Smooth muscle cell (in vitro differentiated cells): ENCODE measurements around the gene FBN3. TPM values are rescaled to one million over a fixed set of nuclear protein-coding genes. Genes with fewer than 3 reads are reported as not detected.

Experiments used
- DNase-seq: peaks from one replicate; lab custom pipeline; 2025; ENCODE audit not compliant: unreplicated experiment; lab: John Stamatoyannopoulos, UW
- H2AFZ ChIP-seq: fragments of 200-600 bp; sonication (generic); 2 replicates; pipeline ENCODE4 v1.6.0; 2016; ENCODE audit warnings: antibody characterized with exemption, low read depth, mild to moderate bottlenecking
- H3F3A ChIP-seq: fragments of 200-600 bp; sonication (generic); 2 replicates; pipeline ENCODE4 v1.6.0; 2017; ENCODE audit warnings: antibody characterized with exemption, low read depth
- H3K27ac ChIP-seq: fragments of 200-600 bp; sonication (generic); 2 replicates; pipeline ENCODE4 v1.5.1; 2016; ENCODE audit warnings: low read depth, mild to moderate bottlenecking
- H3K27me3 ChIP-seq: fragments of 200-600 bp; sonication (generic); 2 replicates; pipeline ENCODE4 v1.6.1; 2016; ENCODE audit warnings: low read depth, mild to moderate bottlenecking
- H3K36me3 ChIP-seq: fragments of 200-600 bp; sonication (generic); 2 replicates; pipeline ENCODE4 v1.5.1; 2016; ENCODE audit warnings: low read depth
- H3K4me1 ChIP-seq: fragments of 200-600 bp; sonication (generic); 2 replicates; pipeline ENCODE4 v1.5.1; 2016; ENCODE audit warnings: low read depth
- H3K4me2 ChIP-seq: fragments of 200-600 bp; sonication (generic); 2 replicates; pipeline ENCODE4 v1.6.0; 2016; ENCODE audit warnings: mild to moderate bottlenecking
- H3K4me3 ChIP-seq: fragments of 200-600 bp; sonication (generic); 2 replicates; pipeline ENCODE4 v1.5.1; 2016; ENCODE audit warnings: mild to moderate bottlenecking
- H3K79me2 ChIP-seq: fragments of 200-600 bp; sonication (generic); 2 replicates; pipeline ENCODE4 v1.6.0; 2016; ENCODE audit warnings: low read depth, mild to moderate bottlenecking
- H3K9ac ChIP-seq: fragments of 200-600 bp; sonication (generic); 2 replicates; pipeline ENCODE4 v1.6.0; 2016; ENCODE audit warnings: low read depth
- H3K9me3 ChIP-seq: fragments of 200-600 bp; sonication (generic); replicated peaks from 2 replicates; pipeline ENCODE4 v1.5.1; 2016; ENCODE audit warnings: low read depth
- H4K20me1 ChIP-seq: fragments of 200-600 bp; sonication (generic); 2 replicates; pipeline ENCODE4 v1.6.0; 2016; ENCODE audit warnings: low read depth
- WGBS: methylation state at CpG from one replicate; pipeline ENCODE4 v1.1.7; 2016; ENCODE audit warnings: low lambda C conversion rate; 5-methylcytosine and 5-hydroxymethylcytosine counted together
- polyA plus RNA-seq: library from polyadenylated mRNA; unstranded; fragments of >200 nt; fragmentation: Nextera tagmentation; extraction: Ambion mirVana; gene quantifications from 2 replicates; pipeline ENCODE4 v1.2.1, GENCODE V29; 2016
- total RNA-seq: library from RNA; depleted of rRNA; stranded (reverse); fragments of >200 nt; gene quantifications from 2 replicates; pipeline ENCODE4 v1.2.3, GENCODE V29; 2014
- TF ChIP-seq, protein P1 (sequence below): fragments of 200-600 bp; sonication (generic); IDR thresholded peaks from 2 replicates; pipeline ENCODE4 v1.5.1; 2017; ENCODE audit warnings: borderline replicate concordance, mild to moderate bottlenecking, antibody characterized with exemption; ENCODE audit not compliant: insufficient read depth, poor library complexity, severe bottlenecking

Gene FBN3
- total and polyA plus RNA-seq, 2 experiments from 2014 or later: not detected

DNA sequence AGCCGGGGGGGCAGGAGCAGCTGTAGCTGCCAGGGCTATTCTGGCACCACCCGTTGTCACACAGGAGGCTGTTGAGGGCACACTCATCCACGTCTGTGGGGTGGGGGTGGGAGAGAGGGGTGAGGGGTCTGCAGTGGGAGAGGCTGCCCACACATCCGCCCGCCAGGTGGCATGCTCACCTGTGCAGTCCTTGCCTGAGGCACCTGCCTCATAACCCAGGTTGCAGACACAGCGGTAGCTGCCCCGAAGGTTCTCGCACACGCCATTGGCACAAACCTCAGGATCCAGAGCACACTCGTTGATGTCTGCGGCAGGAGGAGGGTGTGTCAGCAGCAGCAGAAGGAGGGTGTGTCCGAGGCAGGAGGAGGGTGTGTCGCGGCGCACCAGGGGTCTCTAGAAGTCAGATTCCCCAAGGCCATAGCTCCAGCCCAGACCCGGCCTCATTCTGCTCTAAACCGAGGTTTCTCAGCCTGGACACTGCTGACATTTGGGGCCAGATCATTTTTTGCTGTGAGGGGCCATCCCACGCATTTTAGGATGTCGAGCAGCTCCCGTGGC is 20.3 kb downstream of the FBN3 start:
- WGBS: 95% methylated on average over 18 of the region's 20 CpGs
- TF ChIP-seq, protein P1, sequence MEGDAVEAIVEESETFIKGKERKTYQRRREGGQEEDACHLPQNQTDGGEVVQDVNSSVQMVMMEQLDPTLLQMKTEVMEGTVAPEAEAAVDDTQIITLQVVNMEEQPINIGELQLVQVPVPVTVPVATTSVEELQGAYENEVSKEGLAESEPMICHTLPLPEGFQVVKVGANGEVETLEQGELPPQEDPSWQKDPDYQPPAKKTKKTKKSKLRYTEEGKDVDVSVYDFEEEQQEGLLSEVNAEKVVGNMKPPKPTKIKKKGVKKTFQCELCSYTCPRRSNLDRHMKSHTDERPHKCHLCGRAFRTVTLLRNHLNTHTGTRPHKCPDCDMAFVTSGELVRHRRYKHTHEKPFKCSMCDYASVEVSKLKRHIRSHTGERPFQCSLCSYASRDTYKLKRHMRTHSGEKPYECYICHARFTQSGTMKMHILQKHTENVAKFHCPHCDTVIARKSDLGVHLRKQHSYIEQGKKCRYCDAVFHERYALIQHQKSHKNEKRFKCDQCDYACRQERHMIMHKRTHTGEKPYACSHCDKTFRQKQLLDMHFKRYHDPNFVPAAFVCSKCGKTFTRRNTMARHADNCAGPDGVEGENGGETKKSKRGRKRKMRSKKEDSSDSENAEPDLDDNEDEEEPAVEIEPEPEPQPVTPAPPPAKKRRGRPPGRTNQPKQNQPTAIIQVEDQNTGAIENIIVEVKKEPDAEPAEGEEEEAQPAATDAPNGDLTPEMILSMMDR: no peak
- no peak for DNase-seq
- no peaks in the 10 kb centered on the region for H3K36me3 ChIP-seq
- H3F3A ChIP-seq: no peaks in the 10 kb centered on the region
- no peaks in the 10 kb centered on the region for H3K27me3 ChIP-seq
- no peaks in the 10 kb centered on the region for H3K9me3 ChIP-seq
- H3K27ac ChIP-seq: no peak overlapping the region
- H3K79me2 ChIP-seq: no peaks in the 10 kb centered on the region
- no peaks in the 10 kb centered on the region for H4K20me1 ChIP-seq
- no peak overlapping the region for H3K4me3 ChIP-seq
- H3K4me1 ChIP-seq: no peaks in the 10 kb centered on the region
- H2AFZ ChIP-seq: no peak overlapping the region
- H3K4me2 ChIP-seq: no peak overlapping the region
- no peak overlapping the region for H3K9ac ChIP-seq

DNA sequence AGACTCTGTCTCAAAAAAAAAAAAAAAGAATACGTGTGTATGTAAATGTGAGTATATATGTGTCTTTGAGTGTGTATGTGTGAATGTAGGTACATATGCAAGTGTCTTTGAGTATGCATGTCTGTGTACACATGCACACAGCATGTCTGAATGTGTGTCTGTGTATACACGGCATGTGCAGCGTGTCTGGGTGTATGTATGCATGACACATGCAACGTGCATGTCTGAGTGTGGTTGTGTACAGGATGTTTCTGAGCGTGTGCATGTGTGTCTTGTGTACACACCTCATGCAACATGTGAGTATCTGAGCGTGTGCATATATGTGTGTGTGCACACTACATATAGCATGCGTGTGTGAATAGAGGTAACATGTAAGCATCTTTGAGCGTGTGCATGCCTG is 20.8 kb downstream of the FBN3 start:
- no peaks in the 10 kb centered on the region for H3K4me1 ChIP-seq
- no peaks in the 10 kb centered on the region for H3F3A ChIP-seq
- H2AFZ ChIP-seq: no peak overlapping the region
- H3K9ac ChIP-seq: no peak overlapping the region
- no peaks in the 10 kb centered on the region for H4K20me1 ChIP-seq
- no peak overlapping the region for H3K4me3 ChIP-seq
- no peak overlapping the region for H3K27ac ChIP-seq
- H3K4me2 ChIP-seq: no peak overlapping the region
- no peaks in the 10 kb centered on the region for H3K36me3 ChIP-seq
- WGBS: 96% methylated on average over 8 of the region's 8 CpGs
- no peaks in the 10 kb centered on the region for H3K79me2 ChIP-seq
- DNase-seq: no peak
- TF ChIP-seq, protein P1: no peak
- no peaks in the 10 kb centered on the region for H3K27me3 ChIP-seq
- H3K9me3 ChIP-seq: no peaks in the 10 kb centered on the region

DNA sequence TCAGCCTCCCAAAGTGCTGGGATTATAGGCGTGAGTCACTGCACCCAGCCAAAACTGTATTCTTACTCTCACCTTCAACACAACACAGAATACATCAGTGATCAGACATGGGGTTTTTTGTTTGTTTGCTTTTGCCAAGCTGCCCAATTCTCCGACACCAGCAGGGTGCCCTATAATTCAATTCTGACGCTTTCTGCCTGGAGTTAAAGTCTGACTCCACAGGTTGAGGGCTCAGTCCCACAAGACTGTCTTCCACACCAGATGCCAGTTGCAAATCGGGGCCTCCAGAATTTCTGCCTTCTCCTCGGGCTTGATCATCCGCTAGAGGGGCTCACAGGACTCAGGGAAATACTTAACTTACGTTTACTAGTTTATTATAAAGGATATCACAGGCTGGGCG is 22.1 kb downstream of the FBN3 start:
- Histone ChIP-seq H3F3A (no peaks in the 10 kb centered on the region), H3K79me2 (no peaks in the 10 kb centered on the region), H3K4me3 (no peak overlapping the region), H2AFZ (no peak overlapping the region), H3K9ac (no peak overlapping the region), H3K9me3 (no peaks in the 10 kb centered on the region), H3K4me2 (no peak overlapping the region), H4K20me1 (no peaks in the 10 kb centered on the region), H3K27me3 (no peaks in the 10 kb centered on the region), H3K4me1 (no peaks in the 10 kb centered on the region), H3K36me3 (no peaks in the 10 kb centered on the region), H3K27ac (no peak overlapping the region)
- no peak for DNase-seq
- WGBS: 94% methylated on average over 8 of the region's 8 CpGs
- TF ChIP-seq, protein P1: no peak

DNA sequence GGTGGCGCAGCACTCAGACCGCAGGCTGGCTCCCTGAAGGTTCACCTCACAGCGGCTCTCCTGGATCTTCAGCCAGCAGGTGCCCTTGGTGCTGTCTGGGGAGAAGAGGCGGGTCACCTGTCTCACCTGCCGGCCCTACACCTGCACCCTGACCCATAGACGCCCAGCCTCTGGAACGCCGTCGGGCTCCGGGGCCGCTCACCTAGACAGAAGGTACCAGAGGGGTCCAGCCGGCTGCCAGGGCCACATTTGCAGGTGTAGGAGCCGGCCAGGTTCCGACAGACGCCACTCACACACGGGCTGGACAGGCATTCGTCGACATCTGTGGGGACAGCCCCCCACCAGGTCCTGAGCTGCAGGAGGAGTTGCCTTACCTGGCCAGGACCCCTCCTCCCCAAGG is 22.9 kb downstream of the FBN3 start:
- no peaks in the 10 kb centered on the region for H3K79me2 ChIP-seq
- WGBS: 94% methylated on average over 18 of the region's 18 CpGs
- H3K9ac ChIP-seq: no peak overlapping the region

More for the DNA sequence above, 22.9 kb downstream of the FBN3 start:
- Histone ChIP-seq H3K27ac (no peak overlapping the region), H3K36me3 (no peaks in the 10 kb centered on the region), H2AFZ (no peak overlapping the region), H3K9me3 (no peaks in the 10 kb centered on the region), H3K27me3 (no peaks in the 10 kb centered on the region), H3K4me3 (no peak overlapping the region), H3K4me1 (no peaks in the 10 kb centered on the region), H4K20me1 (no peaks in the 10 kb centered on the region), H3F3A (no peaks in the 10 kb centered on the region), H3K4me2 (no peak overlapping the region)
- DNase-seq: no peak
- TF ChIP-seq, protein P1: no peak
